ENCODE measurements around the gene MYCBP. TPM values are rescaled to one million over a fixed set of nuclear protein-coding genes. Genes with fewer than 3 reads are reported as not detected.
A peak's percentile ranks its signal among the peaks of the same experiment; 100 is the strongest.
"Not testable (repeated sequence)": the region's sequence is repeated elsewhere in the genome, so short reads cannot be mapped to it uniquely, and the experiment has no call there.

MYCBP gene
- total and polyA plus RNA-seq, 8 donors = 2.2 to 111 (median 13.8) TPM

DNA sequence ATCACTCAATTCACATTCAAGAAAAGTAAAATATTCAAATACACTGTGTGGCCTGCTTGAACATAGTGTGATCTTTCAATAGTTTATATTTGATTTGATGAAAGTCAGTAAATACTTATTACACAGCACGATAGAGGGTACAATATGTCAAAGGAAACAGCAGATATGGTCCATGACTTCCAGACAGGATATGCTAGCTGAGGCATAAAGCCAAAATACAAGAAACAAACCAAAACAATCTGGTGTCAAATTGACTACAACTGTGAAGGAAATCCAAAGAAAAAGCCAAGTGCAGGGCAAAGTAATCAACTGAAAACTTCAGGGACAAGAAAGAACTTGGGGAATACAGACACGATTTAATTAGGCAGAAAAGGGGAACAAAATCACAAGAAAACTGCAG lies 32.9 kb downstream of the MYCBP start:
- Histone ChIP-seq H3K4me1 (peaks cover 0 to 25% (median 7%) of the 10 kb centered on the region in 4 donors), H3K27ac (no peak overlapping the region), H3K4me3 (no peak overlapping the region), H3K9me3 (no peaks in the 10 kb centered on the region), H3K27me3 (no peaks in the 10 kb centered on the region), H3K36me3 (peaks cover 19 to 83% (median 82%) of the 10 kb centered on the region in 4 donors)
- no peak for DNase-seq
- WGBS, 5 donors = 28 to 67% (median 52%) methylated on average over 2 of the region's 2 CpGs
- TF ChIP-seq POLR2A (IDR thresholded peaks at IDR 0.05) = no peak
- no peak for TF ChIP-seq EP300 (IDR thresholded peaks at IDR 0.05)
- no peak for TF ChIP-seq POLR2AphosphoS5 (IDR thresholded peaks at IDR 0.05)
- TF ChIP-seq, protein P1, sequence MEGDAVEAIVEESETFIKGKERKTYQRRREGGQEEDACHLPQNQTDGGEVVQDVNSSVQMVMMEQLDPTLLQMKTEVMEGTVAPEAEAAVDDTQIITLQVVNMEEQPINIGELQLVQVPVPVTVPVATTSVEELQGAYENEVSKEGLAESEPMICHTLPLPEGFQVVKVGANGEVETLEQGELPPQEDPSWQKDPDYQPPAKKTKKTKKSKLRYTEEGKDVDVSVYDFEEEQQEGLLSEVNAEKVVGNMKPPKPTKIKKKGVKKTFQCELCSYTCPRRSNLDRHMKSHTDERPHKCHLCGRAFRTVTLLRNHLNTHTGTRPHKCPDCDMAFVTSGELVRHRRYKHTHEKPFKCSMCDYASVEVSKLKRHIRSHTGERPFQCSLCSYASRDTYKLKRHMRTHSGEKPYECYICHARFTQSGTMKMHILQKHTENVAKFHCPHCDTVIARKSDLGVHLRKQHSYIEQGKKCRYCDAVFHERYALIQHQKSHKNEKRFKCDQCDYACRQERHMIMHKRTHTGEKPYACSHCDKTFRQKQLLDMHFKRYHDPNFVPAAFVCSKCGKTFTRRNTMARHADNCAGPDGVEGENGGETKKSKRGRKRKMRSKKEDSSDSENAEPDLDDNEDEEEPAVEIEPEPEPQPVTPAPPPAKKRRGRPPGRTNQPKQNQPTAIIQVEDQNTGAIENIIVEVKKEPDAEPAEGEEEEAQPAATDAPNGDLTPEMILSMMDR (IDR thresholded peaks at IDR 0.05) = no peak
- intact Hi-C loops (cut with DNase I; ENCODE audit: low total_unique reads) = no loop called here

DNA sequence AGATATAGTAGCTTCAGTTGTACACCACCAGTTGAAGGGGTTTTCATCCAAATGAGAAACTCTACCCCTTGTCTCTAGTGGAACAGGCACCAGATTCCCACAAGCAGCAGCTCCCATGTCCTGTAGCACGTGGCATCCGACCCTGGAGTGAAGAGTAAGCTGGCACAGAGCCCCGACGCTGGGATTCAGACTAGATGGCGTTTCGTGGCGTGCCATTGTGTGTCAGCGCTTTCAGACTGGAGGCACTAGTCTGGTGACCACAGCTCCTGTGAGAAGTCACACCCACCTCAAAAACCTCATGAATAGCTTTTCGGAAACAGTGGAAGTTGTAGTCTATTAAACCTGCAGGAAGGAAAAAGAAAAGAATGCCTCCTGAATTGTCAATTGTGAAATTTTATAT lies 33.8 kb downstream of the MYCBP start:
- H3K4me3 ChIP-seq = no peak overlapping the region
- H3K27ac ChIP-seq = no peak overlapping the region
- peaks cover 15 to 74% (median 73%) of the 10 kb centered on the region in 4 donors for H3K36me3 ChIP-seq
- 71 to 90% (median 85%) methylated on average over 8 to 9 of the region's 9 CpGs for WGBS, 5 donors
- H3K27me3 ChIP-seq = no peaks in the 10 kb centered on the region
- H3K4me1 ChIP-seq = peaks cover 0 to 25% (median 6%) of the 10 kb centered on the region in 4 donors
- no peak for DNase-seq
- intact Hi-C loops (cut with DNase I; ENCODE audit: low total_unique reads) = loop anchor here (10.0 kb wide), 1 partner anchor 815 kb away; no protein-coding TSS in a partner anchor
- TF ChIP-seq EP300 (IDR thresholded peaks at IDR 0.05) (no peak), POLR2A (IDR thresholded peaks at IDR 0.05) (no peak), POLR2AphosphoS5 (IDR thresholded peaks at IDR 0.05) (no peak)
- TF ChIP-seq, protein P1 (IDR thresholded peaks at IDR 0.05) = no peak
- H3K9me3 ChIP-seq = no peaks in the 10 kb centered on the region

DNA sequence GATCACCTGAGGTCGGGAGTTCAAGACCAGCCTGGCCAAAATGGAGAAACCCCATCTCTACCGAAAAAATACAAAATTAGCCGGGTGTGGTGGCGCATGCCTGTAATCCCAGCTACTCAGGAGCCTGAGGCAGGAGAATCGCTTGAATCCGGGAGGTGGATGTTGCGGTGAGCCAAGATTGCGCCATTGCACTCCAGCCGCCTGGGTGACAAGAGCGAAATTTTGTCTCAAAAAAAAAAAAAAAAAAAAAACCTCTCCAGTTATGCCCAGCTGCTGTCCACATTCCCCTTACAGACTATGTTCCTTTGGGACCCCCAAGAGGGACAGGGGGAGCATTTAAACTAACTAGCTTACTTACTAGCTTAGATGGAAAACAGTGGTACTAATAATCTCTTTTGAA lies 36.8 kb downstream of the MYCBP start:
- 88 to 92% (median 89%) methylated on average over 10 of the region's 10 CpGs for WGBS, 5 donors

DNA sequence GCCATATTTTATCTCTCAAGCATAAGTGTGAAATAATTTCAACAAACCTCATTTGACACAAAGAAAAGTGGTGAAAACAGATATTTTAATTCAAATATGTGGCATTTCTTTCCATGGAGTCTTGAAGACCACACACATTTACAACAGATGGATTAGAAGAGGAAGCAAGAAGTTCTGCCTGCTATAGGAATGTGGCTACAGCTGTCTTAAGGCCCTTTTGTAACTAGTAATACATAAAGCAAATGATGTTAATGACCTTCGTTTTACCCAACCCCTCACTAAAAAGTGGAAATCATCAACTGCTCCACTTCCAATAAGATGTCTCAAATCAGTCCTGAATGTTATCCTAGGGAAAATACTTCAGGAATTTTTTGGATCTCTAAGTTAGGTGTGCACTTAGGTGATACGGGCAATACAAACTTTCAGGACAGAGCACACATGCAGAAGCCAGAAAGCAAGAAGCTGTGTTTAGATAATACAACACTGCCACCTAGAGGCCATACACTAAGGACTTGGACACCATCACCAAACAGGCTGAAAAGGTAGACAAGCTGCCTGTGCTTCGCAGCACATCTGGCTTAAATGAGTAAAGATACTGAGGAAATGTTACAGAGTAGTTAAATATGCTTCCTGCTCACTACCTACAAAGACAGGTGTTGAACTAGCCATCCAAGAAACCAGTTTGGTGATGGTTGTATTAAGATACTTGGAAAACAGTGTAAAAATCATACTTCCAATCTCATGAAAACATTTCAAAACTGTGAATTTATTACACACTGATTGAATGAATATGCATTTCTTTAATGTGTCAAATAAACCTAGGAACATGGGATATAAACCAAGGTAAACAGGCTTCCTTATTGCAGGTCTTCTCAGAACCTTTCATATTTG lies 38.0 kb downstream of the MYCBP start:
- intact Hi-C loops (cut with DNase I; ENCODE audit: low total_unique reads) = loop anchor here (10.0 kb wide), 1 partner anchor 810 kb away; no protein-coding TSS in a partner anchor
- no peaks in the 10 kb centered on the region for H3K27me3 ChIP-seq
- H3K36me3 ChIP-seq = peaks cover 15 to 33% (median 32%) of the 10 kb centered on the region in 4 donors
- no peaks in the 10 kb centered on the region for H3K4me1 ChIP-seq
- no peak overlapping the region for H3K4me3 ChIP-seq
- peak in 1 of 2 donors; percentile 94 for DNase-seq
- no peaks in the 10 kb centered on the region for H3K9me3 ChIP-seq
- WGBS, 5 donors = 18 to 28% (median 24%) methylated on average over 3 of the region's 3 CpGs
- no peak overlapping the region for H3K27ac ChIP-seq
- TF ChIP-seq POLR2A (IDR thresholded peaks at IDR 0.05) (no peak), EP300 (IDR thresholded peaks at IDR 0.05) (no peak), POLR2AphosphoS5 (IDR thresholded peaks at IDR 0.05) (peak in 1 of 3 donors; percentile 50)
- TF ChIP-seq, protein P1 (IDR thresholded peaks at IDR 0.05) = peak in 5 of 7 experiments; percentile 59 to 84 (median 74)

More for the DNA sequence above, 36.8 kb downstream of the MYCBP start:
- DNase-seq, H3K9me3 ChIP-seq, H3K27me3 ChIP-seq, H3K27ac ChIP-seq, H3K4me3 ChIP-seq: not testable (repeated sequence)
- peaks cover 15 to 43% (median 42%) of the 10 kb centered on the region in 4 donors for H3K36me3 ChIP-seq
- peaks cover 0 to 11% (median 0%) of the 10 kb centered on the region in 4 donors for H3K4me1 ChIP-seq
- intact Hi-C loops (cut with DNase I; ENCODE audit: low total_unique reads) = loop anchor here (10.0 kb wide), 1 partner anchor 812 kb away; no protein-coding TSS in a partner anchor
